WI38 (cell line): ENCODE results near the gene R3HDML.

Source experiments
- H3K4me3 ChIP-seq: 2 replicates; pipeline ENCODE4 v1.5.1; 2011; ENCODE audit warnings: low read depth, mild to moderate bottlenecking, control low read depth, low read length
- TF ChIP-seq, protein P1 (sequence below): IDR thresholded peaks from 2 replicates; pipeline ENCODE4 v1.5.1; 2012; ENCODE audit warnings: low read depth, mild to moderate bottlenecking, control low read depth, low read length

The R3HDML gene

DNA sequence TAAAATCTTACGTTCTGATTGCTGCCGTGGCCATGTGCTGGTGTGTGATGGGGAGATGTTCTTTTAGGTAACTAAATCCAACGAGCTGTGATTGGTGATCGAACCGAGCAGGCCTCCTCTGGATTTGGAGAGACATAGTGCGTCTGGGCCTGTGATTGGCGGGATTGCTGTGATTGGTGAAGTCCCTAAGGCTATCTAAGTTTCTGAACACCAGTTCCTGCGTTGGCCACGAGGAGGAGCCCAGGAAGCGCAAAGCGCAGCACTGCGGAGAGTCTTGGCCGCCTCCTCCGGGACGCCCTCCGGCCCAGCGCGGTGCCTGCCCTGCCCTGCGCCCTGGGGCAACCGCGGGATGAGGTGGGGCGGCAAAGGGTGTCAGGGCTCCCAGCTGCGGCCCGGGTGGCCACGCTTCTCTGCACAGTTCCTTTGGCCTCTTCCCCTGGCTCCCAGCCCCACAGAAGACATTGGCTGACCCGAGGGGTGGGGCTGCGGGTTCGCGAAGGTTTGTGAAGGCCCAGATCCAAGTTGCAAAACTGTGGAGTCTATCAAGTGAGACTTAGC lies 51.7 kb downstream of the R3HDML start:
- TF ChIP-seq, protein P1, sequence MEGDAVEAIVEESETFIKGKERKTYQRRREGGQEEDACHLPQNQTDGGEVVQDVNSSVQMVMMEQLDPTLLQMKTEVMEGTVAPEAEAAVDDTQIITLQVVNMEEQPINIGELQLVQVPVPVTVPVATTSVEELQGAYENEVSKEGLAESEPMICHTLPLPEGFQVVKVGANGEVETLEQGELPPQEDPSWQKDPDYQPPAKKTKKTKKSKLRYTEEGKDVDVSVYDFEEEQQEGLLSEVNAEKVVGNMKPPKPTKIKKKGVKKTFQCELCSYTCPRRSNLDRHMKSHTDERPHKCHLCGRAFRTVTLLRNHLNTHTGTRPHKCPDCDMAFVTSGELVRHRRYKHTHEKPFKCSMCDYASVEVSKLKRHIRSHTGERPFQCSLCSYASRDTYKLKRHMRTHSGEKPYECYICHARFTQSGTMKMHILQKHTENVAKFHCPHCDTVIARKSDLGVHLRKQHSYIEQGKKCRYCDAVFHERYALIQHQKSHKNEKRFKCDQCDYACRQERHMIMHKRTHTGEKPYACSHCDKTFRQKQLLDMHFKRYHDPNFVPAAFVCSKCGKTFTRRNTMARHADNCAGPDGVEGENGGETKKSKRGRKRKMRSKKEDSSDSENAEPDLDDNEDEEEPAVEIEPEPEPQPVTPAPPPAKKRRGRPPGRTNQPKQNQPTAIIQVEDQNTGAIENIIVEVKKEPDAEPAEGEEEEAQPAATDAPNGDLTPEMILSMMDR: peak; percentile 87
- H3K4me3 ChIP-seq: no peak overlapping the region

DNA sequence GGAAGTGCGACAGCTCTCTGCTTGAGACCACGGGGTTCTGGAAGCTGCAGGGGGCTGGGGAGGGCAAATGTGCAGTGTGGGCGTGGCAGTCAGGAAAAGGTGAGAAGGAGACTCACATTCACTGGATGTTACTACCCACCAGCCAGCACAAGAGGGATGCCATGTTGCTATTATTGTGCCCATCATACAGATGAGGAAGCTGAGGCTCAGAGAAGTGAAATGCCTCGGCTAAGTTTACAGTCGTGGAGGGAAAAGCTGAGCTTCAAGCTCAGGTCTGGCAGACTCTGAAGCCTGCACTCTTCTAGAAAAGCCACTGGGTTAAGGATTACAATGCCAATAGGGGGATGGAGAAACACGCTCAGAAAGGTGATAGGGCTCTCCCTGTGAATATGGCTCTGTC lies 53.0 kb downstream of the R3HDML start:
- H3K4me3 ChIP-seq: no peak overlapping the region
- TF ChIP-seq, protein P1: no peak

DNA sequence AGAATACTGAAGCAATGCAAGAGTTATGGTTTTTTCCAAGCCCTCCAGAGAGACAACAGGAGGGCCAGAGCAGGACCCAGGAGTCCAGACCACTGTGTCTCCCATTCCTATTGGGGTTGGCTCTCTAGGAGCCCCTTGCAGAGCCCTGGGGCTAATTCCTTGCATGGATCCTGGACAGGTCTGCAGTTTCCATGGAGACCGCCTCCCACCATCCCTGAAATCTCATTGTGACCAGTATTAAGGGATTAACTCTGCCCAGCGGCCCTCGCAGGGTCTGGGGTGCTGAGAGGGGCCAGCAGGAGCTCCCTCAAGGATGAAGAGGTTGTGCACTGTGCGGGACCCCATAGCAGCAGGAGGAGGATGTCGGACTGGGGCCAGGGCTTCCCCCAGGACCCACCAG lies 53.4 kb downstream of the R3HDML start:
- TF ChIP-seq, protein P1: no peak
- H3K4me3 ChIP-seq: no peak overlapping the region

DNA sequence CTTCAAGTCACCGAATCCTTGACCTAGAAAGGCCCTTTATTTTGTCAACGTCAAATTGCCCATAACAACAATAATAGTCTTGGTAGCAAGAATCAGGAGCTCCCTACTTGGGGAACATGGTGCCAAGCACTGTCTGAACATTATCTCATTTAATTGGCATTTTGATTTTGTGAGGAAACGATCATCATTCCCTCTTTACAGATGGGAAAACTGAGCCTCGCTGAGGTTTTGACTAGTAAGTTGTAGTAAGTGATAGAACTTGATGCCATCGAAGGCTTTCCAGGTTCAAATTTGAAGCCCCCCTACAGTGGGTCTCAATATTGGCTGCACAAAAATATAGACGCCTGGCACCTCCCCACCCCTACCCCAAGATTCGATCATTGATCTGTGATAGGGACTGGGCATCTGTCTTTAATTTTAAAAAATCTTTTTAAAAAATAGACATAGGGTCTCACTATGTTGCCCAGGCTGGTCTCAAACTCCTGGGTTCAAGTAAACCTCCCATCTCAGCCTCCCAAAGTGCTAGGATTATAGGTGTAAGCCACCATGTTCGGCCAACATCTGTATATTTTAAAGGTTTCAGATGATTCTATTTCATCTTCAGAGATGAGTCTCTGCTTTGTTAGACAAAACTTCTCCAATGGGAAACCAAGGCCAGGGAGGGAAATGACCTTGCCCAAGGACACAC lies 55.4 kb downstream of the R3HDML start:
- TF ChIP-seq, protein P1: no peak

DNA sequence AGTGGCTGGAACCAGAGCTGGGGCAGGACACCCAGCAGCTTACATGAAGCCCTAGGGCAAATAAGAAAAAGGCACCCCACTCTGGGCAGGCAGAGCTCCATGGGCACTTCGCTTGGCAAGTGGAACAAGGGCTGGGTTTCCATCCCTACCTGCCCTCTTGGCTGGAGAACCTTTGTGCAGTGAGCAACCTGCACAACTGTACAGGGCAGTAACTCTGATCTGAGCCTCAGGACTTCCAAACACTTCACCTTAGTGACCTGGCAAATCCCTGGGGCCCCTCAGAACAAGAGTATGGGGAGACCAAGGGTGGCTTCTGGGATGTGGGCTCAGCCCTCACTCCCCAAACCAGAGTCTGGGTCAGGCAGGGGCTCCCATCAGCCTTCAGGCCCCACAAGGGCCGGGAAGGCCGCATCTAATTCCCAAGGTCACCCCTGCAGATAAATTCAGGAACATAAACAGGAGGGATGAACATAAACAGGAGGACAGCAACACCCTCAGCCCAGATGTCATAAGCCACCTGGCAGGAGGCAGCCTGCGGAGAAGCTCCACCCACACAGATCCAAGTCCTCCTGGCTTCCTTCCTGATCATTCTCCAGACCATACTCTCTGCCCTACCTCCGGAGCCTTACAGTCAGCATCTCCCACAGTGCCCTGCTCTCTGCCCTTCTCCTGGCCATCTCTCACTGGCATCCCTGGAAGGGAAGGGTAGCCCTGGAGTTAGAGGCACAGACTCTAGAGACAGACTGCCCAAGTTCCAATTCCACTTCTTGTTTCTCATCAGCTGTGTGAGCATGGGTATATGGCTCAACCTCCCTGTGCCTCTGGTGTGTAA lies 56.1 kb downstream of the R3HDML start:
- TF ChIP-seq, protein P1: no peak
- no peak overlapping the region for H3K4me3 ChIP-seq

More for the DNA sequence above, 55.4 kb downstream of the R3HDML start:
- no peak overlapping the region for H3K4me3 ChIP-seq

DNA sequence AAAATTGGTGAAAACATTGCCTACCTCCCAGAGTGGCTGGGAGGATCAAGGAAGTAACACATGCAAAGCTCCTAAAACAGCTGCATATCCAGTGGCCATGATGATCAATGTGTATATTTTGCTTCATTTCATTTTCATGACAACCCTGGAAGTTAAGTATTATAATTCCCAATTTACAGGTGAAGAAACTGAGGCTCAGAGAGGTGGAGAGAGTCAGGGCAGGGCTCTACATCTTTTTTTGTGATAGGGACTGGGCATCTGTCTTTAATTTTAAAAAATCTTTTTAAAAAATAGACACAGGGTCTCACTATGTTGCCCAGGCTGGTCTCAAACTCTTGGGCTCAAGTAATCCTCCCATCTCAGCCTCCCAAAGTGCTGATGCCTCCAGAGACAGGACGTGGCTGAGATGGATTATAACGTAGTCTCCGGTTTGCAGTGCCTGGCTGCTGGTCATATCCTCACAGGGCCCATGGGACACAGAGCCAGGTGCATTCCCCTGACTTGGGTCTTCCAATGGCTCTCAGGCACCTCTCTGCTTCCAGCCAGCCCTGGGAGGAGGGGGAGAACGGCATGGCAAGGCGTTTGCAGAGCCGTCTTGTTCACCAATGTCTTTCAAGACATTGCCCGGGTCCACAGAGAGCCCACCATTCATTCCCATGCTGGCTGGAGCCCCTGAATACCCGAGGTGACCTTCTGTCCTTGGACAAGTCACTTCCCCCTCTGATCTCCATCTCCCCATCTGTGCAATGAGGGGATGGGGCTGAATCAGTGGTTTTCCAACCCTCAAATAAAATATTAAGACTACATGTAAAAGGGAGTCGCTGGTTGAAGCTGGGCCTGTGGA lies 57.0 kb downstream of the R3HDML start:
- no peak overlapping the region for H3K4me3 ChIP-seq
- TF ChIP-seq, protein P1: no peak
